Measurements from ENCODE around the gene CD22.

CD22 gene

DNA sequence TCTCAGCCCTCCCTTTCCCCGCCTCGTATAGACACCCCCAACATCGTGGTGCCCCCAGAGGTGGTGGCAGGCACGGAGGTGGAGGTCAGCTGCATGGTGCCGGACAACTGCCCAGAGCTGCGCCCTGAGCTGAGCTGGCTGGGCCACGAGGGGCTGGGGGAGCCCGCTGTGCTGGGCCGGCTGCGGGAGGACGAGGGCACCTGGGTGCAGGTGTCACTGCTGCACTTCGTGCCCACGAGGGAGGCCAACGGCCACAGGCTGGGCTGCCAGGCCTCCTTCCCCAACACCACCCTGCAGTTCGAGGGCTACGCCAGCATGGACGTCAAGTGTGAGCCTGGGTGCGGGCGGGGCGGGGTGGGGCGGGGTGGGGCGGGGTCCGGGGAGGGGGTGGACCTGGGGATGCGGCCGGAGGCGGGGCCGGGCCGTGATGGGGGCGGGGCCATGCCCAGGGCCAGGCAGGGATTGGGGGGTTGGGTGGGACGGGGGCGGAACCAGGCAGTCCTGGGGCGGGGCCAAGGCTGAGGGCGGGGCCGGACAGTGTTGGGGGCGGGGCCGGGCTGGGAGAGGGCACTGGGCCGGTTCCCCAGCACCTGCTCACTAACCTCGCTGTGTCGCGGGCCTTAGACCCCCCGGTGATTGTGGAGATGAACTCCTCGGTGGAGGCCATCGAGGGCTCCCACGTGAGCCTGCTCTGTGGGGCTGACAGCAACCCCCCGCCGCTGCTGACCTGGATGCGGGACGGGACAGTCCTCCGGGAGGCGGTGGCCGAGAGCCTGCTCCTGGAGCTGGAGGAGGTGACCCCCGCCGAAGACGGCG, 29.3 kb upstream of the CD22 start:
- Histone ChIP-seq H3K36me3 (ENCODE audit: insufficient read depth, low read length) (no peaks in the 10 kb centered on the region), H3K27ac (no peak overlapping the region), H3K9me3 (ENCODE audit: low read depth, low read length) (no peaks in the 10 kb centered on the region), H3K9ac (ENCODE audit: insufficient read length) (no peak overlapping the region), H3K4me3 (no peak overlapping the region)
- DNase-seq (ENCODE audit: low read depth, low spot score) = no peak
- TF ChIP-seq POLR2AphosphoS5 (IDR thresholded peaks at IDR 0.05; ENCODE audit: borderline replicate concordance, low read depth, low read length) (no peak), FOXP2 (optimal IDR thresholded peaks at IDR 0.05; ENCODE audit: control extremely low read depth, extremely low read length, insufficient read depth) (no peak)

DNA sequence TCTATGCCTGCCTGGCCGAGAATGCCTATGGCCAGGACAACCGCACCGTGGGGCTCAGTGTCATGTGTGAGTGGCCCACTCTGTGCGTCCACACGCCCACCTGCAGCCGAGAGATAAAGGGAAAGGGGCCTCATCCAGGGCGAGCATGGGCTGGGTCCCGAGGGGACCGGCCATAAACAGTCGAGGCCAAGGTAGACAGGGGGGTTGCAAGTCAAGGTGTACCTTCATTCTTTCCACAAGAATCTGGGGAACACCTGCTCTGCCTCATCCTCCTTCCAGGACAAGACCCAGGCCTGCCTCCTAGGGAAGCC, 28.7 kb upstream of the CD22 start:
- no peak overlapping the region for H3K4me3 ChIP-seq
- TF ChIP-seq FOXP2 (optimal IDR thresholded peaks at IDR 0.05; ENCODE audit: control extremely low read depth, extremely low read length, insufficient read depth) (no peak), POLR2AphosphoS5 (IDR thresholded peaks at IDR 0.05; ENCODE audit: borderline replicate concordance, low read depth, low read length) (no peak), EZH2 (IDR thresholded peaks at IDR 0.05) (no peak)

DNA sequence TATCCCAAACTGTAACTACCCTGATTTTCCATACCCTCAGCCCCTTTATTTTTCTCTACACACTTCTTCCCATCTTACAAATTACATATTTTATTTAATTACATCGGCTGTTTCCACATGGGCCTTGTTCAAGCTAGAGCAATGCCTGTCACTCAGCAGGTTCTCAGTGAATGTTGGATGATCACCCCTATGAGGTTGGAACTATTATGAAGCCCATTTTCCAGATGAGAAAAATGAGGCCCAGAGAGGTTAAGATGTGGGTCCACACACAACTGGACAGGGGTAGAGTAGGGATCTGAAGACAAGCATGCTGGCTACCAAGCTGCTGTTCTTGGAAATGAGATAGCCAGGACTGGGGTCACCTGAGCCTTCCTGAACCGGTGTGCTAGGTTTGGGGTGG, 27.0 kb upstream of the CD22 start:
- Histone ChIP-seq H3K27ac (no peak overlapping the region), H3K36me3 (ENCODE audit: insufficient read depth, low read length) (no peaks in the 10 kb centered on the region), H3K9me3 (ENCODE audit: low read depth, low read length) (no peaks in the 10 kb centered on the region), H3K9ac (ENCODE audit: insufficient read length) (no peak overlapping the region), H3K4me3 (no peak overlapping the region)
- DNase-seq (ENCODE audit: low read depth, low spot score) = no peak
- TF ChIP-seq EZH2 (IDR thresholded peaks at IDR 0.05) (no peak), POLR2AphosphoS5 (IDR thresholded peaks at IDR 0.05; ENCODE audit: borderline replicate concordance, low read depth, low read length) (no peak), FOXP2 (optimal IDR thresholded peaks at IDR 0.05; ENCODE audit: control extremely low read depth, extremely low read length, insufficient read depth) (no peak)

More for the DNA sequence above, 28.7 kb upstream of the CD22 start:
- Histone ChIP-seq H3K27ac (no peak overlapping the region), H3K36me3 (ENCODE audit: insufficient read depth, low read length) (no peaks in the 10 kb centered on the region), H3K9me3 (ENCODE audit: low read depth, low read length) (no peaks in the 10 kb centered on the region), H3K9ac (ENCODE audit: insufficient read length) (no peak overlapping the region)
- DNase-seq (ENCODE audit: low read depth, low spot score) = no peak

DNA sequence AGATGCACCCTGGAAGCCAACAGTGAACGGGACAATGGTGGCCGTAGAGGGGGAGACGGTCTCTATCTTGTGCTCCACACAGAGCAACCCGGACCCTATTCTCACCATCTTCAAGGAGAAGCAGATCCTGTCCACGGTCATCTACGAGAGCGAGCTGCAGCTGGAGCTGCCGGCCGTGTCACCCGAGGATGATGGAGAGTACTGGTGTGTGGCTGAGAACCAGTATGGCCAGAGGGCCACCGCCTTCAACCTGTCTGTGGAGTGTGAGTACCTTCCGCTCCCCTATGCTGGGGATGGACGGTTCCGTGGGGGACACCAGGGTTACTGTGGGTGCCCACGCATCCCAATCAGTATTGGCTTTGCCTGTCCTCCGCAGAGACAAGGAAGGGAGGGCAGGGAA, 26.5 kb upstream of the CD22 start:
- no peak for DNase-seq (ENCODE audit: low read depth, low spot score)
- no peak overlapping the region for H3K4me3 ChIP-seq
- no peak overlapping the region for H3K27ac ChIP-seq
- TF ChIP-seq POLR2AphosphoS5 (IDR thresholded peaks at IDR 0.05; ENCODE audit: borderline replicate concordance, low read depth, low read length) (no peak), EZH2 (IDR thresholded peaks at IDR 0.05) (no peak), FOXP2 (optimal IDR thresholded peaks at IDR 0.05; ENCODE audit: control extremely low read depth, extremely low read length, insufficient read depth) (no peak)
- no peaks in the 10 kb centered on the region for H3K36me3 ChIP-seq (ENCODE audit: insufficient read depth, low read length)
- H3K9ac ChIP-seq (ENCODE audit: insufficient read length) = no peak overlapping the region
- no peaks in the 10 kb centered on the region for H3K9me3 ChIP-seq (ENCODE audit: low read depth, low read length)

DNA sequence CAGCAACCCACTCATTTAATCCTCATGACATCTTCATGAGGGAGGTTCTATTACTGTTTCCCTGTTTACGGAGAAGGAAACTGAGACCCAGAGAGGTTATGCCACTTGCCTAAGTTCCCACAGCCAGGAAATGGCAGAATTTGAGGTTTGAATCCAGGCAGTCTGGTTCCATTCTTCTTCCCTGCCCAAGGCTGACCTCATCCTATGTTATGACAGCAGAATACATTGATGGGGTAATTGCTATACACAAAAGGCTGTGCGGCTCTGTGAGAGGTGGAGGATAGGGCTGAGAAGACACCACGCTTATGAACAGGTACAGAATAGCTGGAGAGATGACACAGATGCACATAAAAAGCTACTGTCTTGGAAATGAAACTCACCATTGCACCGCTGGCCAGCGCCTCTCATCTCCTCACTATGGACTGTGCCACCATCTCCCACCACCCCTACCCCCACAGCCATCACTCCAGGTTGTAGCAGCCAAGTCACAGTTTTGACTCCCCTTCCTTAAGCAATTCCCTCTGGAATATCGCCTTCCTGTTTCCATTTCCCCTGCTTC, 25.6 kb upstream of the CD22 start:
- no peak overlapping the region for H3K4me3 ChIP-seq
- H3K9me3 ChIP-seq (ENCODE audit: low read depth, low read length) = no peaks in the 10 kb centered on the region
- DNase-seq (ENCODE audit: low read depth, low spot score) = no peak
- H3K9ac ChIP-seq (ENCODE audit: insufficient read length) = no peak overlapping the region
- no peaks in the 10 kb centered on the region for H3K36me3 ChIP-seq (ENCODE audit: insufficient read depth, low read length)
- H3K27ac ChIP-seq = no peak overlapping the region
- no peak for TF ChIP-seq FOXP2 (optimal IDR thresholded peaks at IDR 0.05; ENCODE audit: control extremely low read depth, extremely low read length, insufficient read depth)
- TF ChIP-seq EZH2 (IDR thresholded peaks at IDR 0.05) = no peak
- no peak for TF ChIP-seq POLR2AphosphoS5 (IDR thresholded peaks at IDR 0.05; ENCODE audit: borderline replicate concordance, low read depth, low read length)

DNA sequence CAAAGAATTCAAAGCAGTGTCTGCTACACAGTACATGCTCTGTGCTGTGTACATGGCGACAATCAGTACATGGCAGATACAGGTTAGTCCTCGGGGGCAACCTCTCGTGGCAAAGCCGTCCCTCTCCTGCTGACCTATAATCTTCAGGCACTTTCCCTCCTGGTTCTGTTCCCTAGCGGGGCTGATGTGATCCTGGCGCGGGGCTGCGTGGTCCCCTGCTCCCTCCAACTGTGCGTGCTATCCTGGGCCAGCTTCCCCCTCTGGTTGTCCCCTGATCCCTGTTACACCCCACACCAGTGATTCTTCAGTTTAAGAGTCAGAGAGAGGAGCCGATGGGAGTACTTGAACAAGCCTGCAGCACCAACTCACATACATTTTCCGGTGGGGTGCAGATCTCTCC, 25.0 kb upstream of the CD22 start:
- H3K36me3 ChIP-seq (ENCODE audit: insufficient read depth, low read length) = no peaks in the 10 kb centered on the region
- no peak for TF ChIP-seq POLR2AphosphoS5 (IDR thresholded peaks at IDR 0.05; ENCODE audit: borderline replicate concordance, low read depth, low read length)
- TF ChIP-seq FOXP2 (optimal IDR thresholded peaks at IDR 0.05; ENCODE audit: control extremely low read depth, extremely low read length, insufficient read depth) = no peak
- no peak for TF ChIP-seq EZH2 (IDR thresholded peaks at IDR 0.05)

DNA sequence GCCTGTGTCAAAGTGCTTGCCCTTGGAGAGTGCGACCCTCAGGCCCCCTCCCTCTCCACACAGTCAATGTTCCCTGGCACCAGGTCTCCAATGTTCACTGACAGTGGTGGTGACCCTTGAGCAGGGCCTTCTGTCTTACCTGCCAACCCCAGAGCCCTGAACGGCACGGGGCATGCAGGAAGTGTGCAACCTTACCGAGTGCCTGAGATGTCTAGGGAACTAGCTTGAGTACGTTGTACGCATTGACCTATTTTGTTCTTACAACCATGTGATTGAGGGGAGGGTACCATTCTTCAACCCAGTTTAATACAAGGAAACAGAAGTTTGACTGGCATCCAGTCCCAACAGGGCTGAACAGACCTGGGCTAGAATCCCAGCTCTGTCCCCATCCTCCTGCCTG, 23.8 kb upstream of the CD22 start:
- TF ChIP-seq EZH2 (IDR thresholded peaks at IDR 0.05) = no peak
- TF ChIP-seq FOXP2 (optimal IDR thresholded peaks at IDR 0.05; ENCODE audit: control extremely low read depth, extremely low read length, insufficient read depth) = no peak
- TF ChIP-seq POLR2AphosphoS5 (IDR thresholded peaks at IDR 0.05; ENCODE audit: borderline replicate concordance, low read depth, low read length) = no peak
- Histone ChIP-seq H3K36me3 (ENCODE audit: insufficient read depth, low read length) (no peaks in the 10 kb centered on the region), H3K27ac (no peak overlapping the region), H3K9me3 (ENCODE audit: low read depth, low read length) (no peaks in the 10 kb centered on the region), H3K4me3 (no peak overlapping the region), H3K9ac (ENCODE audit: insufficient read length) (no peak overlapping the region)
- DNase-seq (ENCODE audit: low read depth, low spot score) = no peak

More for the DNA sequence above, 25.0 kb upstream of the CD22 start:
- no peaks in the 10 kb centered on the region for H3K9me3 ChIP-seq (ENCODE audit: low read depth, low read length)
- no peak for DNase-seq (ENCODE audit: low read depth, low spot score)
- H3K4me3 ChIP-seq = no peak overlapping the region
- no peak overlapping the region for H3K9ac ChIP-seq (ENCODE audit: insufficient read length)
- no peak overlapping the region for H3K27ac ChIP-seq

DNA sequence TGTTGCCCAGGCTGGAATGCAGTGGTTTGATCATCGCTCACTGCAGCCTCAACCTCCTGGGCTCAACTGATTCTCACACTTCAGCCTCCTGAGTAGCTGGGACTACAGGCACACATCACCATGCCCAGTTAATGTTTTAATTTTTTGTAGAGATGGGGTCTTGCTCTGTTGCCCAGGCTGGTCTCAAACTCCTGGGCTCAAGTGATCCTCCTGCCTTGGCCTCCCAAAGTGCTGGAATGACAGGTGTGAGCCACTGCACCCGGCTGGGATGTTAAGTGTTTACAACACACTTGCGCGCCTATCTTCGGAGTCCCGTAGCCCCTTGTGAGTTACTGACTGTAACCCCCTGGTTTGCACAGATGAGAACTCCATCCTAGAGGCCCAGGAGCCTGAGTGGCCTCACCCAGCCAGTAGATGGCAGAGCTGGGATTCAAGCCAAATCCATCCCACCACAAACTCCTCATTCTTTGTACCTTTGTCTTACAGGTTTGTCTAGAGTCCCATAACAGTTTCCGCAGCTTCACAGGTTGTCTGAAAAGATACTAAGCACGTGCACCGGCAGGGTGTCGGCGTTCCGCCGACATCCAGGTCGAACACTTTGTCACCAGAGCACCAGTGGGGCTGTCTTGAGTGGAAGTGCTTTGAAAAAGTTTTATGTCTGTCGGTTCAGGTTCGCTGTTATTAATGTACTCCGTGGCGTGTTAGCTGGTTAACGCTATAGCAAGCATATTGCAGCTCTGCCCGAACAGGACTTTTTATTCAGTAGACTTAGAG, 22.3 kb upstream of the CD22 start:
- H3K4me3 ChIP-seq = no peak overlapping the region
- H3K27ac ChIP-seq = no peak overlapping the region
- no peaks in the 10 kb centered on the region for H3K9me3 ChIP-seq (ENCODE audit: low read depth, low read length)
- no peak overlapping the region for H3K9ac ChIP-seq (ENCODE audit: insufficient read length)
- DNase-seq (ENCODE audit: low read depth, low spot score) = no peak
- TF ChIP-seq EZH2 (IDR thresholded peaks at IDR 0.05) = no peak
- TF ChIP-seq FOXP2 (optimal IDR thresholded peaks at IDR 0.05; ENCODE audit: control extremely low read depth, extremely low read length, insufficient read depth) = no peak
- no peak for TF ChIP-seq POLR2AphosphoS5 (IDR thresholded peaks at IDR 0.05; ENCODE audit: borderline replicate concordance, low read depth, low read length)
- no peaks in the 10 kb centered on the region for H3K36me3 ChIP-seq (ENCODE audit: insufficient read depth, low read length)

All from SK-N-MC (cell line).